ENCODE measurements around the gene NAP1L4. TPM values are rescaled to one million over a fixed set of nuclear protein-coding genes. Genes with fewer than 3 reads are reported as not detected.

The NAP1L4 gene
- total RNA-seq, 2 experiments from 2014 or later, result 262 to 285 TPM

GRCh38 chr11:2982214-2982613, 9.9 kb downstream of the NAP1L4 start:
- CTCF ChIA-PET, result interaction anchor here (1.9 kb wide), 1 partner anchor 33 kb away, joined by 6 read pairs; no protein-coding TSS in a partner anchor
- Histone ChIP-seq H3K9me3 (ENCODE audit: control insufficient read depth in 1 of 2, insufficient read depth in 1 of 2, low read length in 2 of 2) (no peaks in the 10 kb centered on the region), H3K4me1 (ENCODE audit: insufficient read depth, low read length) (peaks cover 59% of the 10 kb centered on the region), H3K36me3 (ENCODE audit: insufficient read depth, low read length) (peaks cover 61% of the 10 kb centered on the region), H3K27me3 (ENCODE audit: control insufficient read depth in 1 of 2, insufficient read depth in 2 of 2, low read length in 2 of 2) (no peaks in the 10 kb centered on the region), H3K4me3 (ENCODE audit: low read length) (no peak overlapping the region), H3K27ac (ENCODE audit: low read depth in 1 of 2, low read length in 2 of 2) (no peak overlapping the region)
- no peak for ATAC-seq (ENCODE audit: poor library complexity)
- H3K4me3 Mint-ChIP-seq, result peak overlapping the region; percentile 7
- no peaks in the 10 kb centered on the region for H3K27me3 Mint-ChIP-seq
- peak overlapping the region; percentile 82 for H3K27ac Mint-ChIP-seq
- POLR2A ChIA-PET, result interaction anchor here (0.9 to 2.9 kb wide), 3 partner anchors 10 to 32 kb away, joined by 3 to 15 read pairs (median 9); partner anchors contain the start of gene NAP1L4
- TF ChIP-seq, protein P1, sequence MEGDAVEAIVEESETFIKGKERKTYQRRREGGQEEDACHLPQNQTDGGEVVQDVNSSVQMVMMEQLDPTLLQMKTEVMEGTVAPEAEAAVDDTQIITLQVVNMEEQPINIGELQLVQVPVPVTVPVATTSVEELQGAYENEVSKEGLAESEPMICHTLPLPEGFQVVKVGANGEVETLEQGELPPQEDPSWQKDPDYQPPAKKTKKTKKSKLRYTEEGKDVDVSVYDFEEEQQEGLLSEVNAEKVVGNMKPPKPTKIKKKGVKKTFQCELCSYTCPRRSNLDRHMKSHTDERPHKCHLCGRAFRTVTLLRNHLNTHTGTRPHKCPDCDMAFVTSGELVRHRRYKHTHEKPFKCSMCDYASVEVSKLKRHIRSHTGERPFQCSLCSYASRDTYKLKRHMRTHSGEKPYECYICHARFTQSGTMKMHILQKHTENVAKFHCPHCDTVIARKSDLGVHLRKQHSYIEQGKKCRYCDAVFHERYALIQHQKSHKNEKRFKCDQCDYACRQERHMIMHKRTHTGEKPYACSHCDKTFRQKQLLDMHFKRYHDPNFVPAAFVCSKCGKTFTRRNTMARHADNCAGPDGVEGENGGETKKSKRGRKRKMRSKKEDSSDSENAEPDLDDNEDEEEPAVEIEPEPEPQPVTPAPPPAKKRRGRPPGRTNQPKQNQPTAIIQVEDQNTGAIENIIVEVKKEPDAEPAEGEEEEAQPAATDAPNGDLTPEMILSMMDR (IDR thresholded peaks at IDR 0.05), result no peak
- intact Hi-C loops (cut with DNase I, micrococcal nuclease), result no loop called here
- no peak for DNase-seq
- peaks cover 53% of the 10 kb centered on the region for H3K36me3 Mint-ChIP-seq (ENCODE audit: low read depth)
- peaks cover 57% of the 10 kb centered on the region for H3K4me1 Mint-ChIP-seq (ENCODE audit: low read depth)
- H3K9me3 Mint-ChIP-seq, result no peaks in the 10 kb centered on the region

GRCh38 chr11:2981130-2981529, 11.0 kb downstream of the NAP1L4 start:
- TF ChIP-seq, protein P1 (IDR thresholded peaks at IDR 0.05), result no peak
- no peaks in the 10 kb centered on the region for H3K27me3 ChIP-seq (ENCODE audit: control insufficient read depth in 1 of 2, insufficient read depth in 2 of 2, low read length in 2 of 2)
- ATAC-seq (ENCODE audit: poor library complexity) (no peak), DNase-seq (no peak)
- Mint-ChIP-seq H3K36me3 (ENCODE audit: low read depth) (peaks cover 64% of the 10 kb centered on the region), H3K4me3 (no peak overlapping the region), H3K27ac (no peak overlapping the region), H3K27me3 (no peaks in the 10 kb centered on the region), H3K4me1 (ENCODE audit: low read depth) (peaks cover 61% of the 10 kb centered on the region), H3K9me3 (no peaks in the 10 kb centered on the region)
- ChIA-PET CTCF (interaction anchor here (0.7 to 1.9 kb wide), 4 partner anchors 27 to 665 kb away, joined by 4 to 6 read pairs (median 4); no protein-coding TSS in a partner anchor), POLR2A (interaction anchor here (1.1 to 2.9 kb wide), 3 partner anchors 9 to 33 kb away, joined by 5 to 15 read pairs (median 6); partner anchors contain the start of gene NAP1L4)
- no peak overlapping the region for H3K27ac ChIP-seq (ENCODE audit: low read depth in 1 of 2, low read length in 2 of 2)
- peaks cover 67% of the 10 kb centered on the region for H3K36me3 ChIP-seq (ENCODE audit: insufficient read depth, low read length)
- H3K4me3 ChIP-seq (ENCODE audit: low read length), result no peak overlapping the region
- intact Hi-C loops (cut with DNase I, micrococcal nuclease), result no loop called here
- no peaks in the 10 kb centered on the region for H3K9me3 ChIP-seq (ENCODE audit: control insufficient read depth in 1 of 2, insufficient read depth in 1 of 2, low read length in 2 of 2)
- H3K4me1 ChIP-seq (ENCODE audit: insufficient read depth, low read length), result peaks cover 53% of the 10 kb centered on the region

- H3K36me3 Mint-ChIP-seq (ENCODE audit: low read depth), result peaks cover 72% of the 10 kb centered on the region
- DNase-seq (no peak), ATAC-seq (ENCODE audit: poor library complexity) (no peak)
- ChIA-PET CTCF (interaction anchor here (0.7 to 1.9 kb wide), 3 partner anchors 26 to 388 kb away, joined by 4 to 6 read pairs (median 4); no protein-coding TSS in a partner anchor), POLR2A (interaction anchor here (0.8 to 2.9 kb wide), 4 partner anchors 10 to 475 kb away, joined by 3 to 15 read pairs (median 6); partner anchors contain the start of gene NAP1L4)
- no peak overlapping the region for H3K4me3 Mint-ChIP-seq
- H3K4me3 ChIP-seq (ENCODE audit: low read length), result no peak overlapping the region
- no peak overlapping the region for H3K27ac Mint-ChIP-seq
- peaks cover 71% of the 10 kb centered on the region for H3K36me3 ChIP-seq (ENCODE audit: insufficient read depth, low read length)
- peaks cover 65% of the 10 kb centered on the region for H3K4me1 Mint-ChIP-seq (ENCODE audit: low read depth)
- H3K27ac ChIP-seq (ENCODE audit: low read depth in 1 of 2, low read length in 2 of 2), result no peak overlapping the region
- no peaks in the 10 kb centered on the region for H3K27me3 ChIP-seq (ENCODE audit: control insufficient read depth in 1 of 2, insufficient read depth in 2 of 2, low read length in 2 of 2)
- TF ChIP-seq, protein P1 (IDR thresholded peaks at IDR 0.05), result no peak
- H3K27me3 Mint-ChIP-seq, result no peaks in the 10 kb centered on the region
- intact Hi-C loops (cut with DNase I, micrococcal nuclease), result no loop called here
- no peaks in the 10 kb centered on the region for H3K9me3 ChIP-seq (ENCODE audit: control insufficient read depth in 1 of 2, insufficient read depth in 1 of 2, low read length in 2 of 2)
- no peaks in the 10 kb centered on the region for H3K9me3 Mint-ChIP-seq
- peaks cover 51% of the 10 kb centered on the region for H3K4me1 ChIP-seq (ENCODE audit: insufficient read depth, low read length)
Measured at GRCh38 chr11:2980168-2980840, 11.8 kb downstream of the NAP1L4 start.
